Nucleus accumbens (tissue), 56 donors: ENCODE measurements around the gene GALNT17.
"Not testable (repeated sequence)": the region's sequence is repeated elsewhere in the genome, so short reads cannot be mapped to it uniquely, and the experiment has no call there.

Experiments used
- DNase-seq, 56 donors: peaks; one replicate each; lab custom pipeline; 2025; lab: John Stamatoyannopoulos, UW

Gene GALNT17

DNA sequence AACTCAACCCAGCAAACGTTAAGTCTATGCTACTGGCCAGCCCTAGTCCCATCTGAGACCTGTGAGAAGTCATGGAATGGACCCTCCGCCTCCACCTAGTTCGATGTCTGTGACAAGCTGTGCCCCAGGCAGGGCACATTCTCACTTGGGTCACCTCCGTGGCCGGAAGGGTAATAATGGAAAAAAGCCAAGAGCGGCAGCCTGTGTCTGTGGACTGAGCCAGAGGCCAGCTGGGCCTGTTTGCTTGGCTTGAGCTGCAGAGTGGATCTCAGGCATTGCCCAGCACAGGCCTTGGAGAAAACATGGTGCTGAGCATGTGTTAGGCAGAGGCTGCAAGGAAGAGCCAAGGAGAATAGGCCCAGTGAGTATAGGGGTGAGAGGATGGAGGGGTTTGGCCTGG lies 97.8 kb downstream of the GALNT17 start:
- DNase-seq = no peak

DNA sequence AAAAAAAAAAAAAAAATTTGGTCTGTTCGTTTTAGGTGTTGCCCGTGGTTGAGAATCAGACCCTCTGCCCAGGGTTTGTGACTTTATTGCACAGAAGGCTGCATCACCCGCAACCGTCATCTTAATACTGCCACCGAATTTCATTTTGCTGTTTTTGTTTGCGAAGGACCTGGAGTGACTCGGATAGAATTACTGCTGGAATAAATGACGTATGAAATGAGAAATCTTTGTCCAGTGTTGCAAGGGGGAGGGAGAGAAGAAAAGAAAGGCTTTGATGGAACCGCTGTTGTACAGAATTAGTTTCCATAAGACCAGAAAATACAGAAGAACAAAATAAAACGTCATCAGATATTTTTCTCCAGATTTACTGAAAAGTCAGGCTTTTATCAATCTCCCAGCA lies 103.3 kb downstream of the GALNT17 start:
- no peak for DNase-seq

DNA sequence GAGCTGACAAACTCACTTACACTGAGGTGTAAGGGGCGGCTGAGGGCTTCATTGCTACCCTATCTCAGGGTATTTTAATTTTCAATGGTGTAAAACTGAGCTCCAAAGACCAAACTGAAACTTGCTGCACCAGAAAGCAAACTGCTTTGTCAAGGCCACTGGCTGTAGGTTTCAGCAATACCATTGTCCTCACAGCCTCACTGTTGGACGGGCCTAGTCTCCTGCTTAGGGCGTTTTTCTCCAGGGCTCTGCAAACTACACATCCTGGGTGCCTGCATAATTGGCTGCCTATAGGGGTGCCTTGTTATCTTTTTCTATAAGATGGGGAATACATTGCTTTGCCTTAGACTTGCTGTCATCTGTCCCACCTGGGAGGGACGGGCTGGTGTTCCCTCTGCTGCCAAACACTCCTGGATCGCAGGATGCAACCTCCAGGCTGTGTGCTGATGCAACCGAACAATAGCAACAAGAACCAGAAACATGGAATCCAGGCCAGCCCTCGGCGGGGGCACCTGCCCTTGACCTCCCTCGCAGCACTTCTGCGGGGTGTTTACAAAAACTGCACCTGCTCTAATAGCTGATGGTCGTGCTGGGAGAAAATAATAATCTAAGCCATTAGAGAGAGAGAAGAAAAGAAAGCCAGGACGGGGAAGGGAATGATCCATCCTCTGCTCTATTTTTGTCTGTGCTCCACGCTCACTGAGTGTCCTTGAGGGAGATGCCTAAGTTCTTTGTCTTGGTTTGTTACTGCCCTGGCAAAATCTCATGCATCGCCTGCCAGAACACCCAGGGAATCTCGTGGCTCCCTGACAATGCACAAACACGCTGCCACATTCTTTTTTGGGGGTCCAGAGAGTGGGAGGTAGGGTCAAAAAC lies 104.5 kb downstream of the GALNT17 start:
- DNase-seq = no peak

DNA sequence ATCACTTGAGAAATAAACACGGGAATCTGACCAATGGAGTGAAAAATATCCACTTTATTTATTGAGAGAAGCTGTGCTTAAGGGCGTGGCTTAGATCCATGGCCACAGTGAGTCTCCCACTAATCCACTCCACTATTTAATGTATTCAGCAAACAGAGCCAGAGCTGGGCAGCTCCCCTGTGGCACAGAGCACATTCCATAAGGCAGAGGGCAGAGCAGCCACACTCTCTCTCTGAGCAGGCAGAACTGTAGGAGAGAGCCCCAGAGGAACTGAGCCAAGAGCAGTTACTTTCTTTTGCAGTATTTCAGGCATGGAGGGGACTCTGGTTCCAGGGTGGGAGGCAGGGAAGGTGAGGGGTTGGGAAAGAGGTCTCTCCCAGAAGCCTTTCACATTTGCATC lies 106.0 kb downstream of the GALNT17 start:
- peak in 2 of 56 donors; percentile 8 to 18 for DNase-seq

DNA sequence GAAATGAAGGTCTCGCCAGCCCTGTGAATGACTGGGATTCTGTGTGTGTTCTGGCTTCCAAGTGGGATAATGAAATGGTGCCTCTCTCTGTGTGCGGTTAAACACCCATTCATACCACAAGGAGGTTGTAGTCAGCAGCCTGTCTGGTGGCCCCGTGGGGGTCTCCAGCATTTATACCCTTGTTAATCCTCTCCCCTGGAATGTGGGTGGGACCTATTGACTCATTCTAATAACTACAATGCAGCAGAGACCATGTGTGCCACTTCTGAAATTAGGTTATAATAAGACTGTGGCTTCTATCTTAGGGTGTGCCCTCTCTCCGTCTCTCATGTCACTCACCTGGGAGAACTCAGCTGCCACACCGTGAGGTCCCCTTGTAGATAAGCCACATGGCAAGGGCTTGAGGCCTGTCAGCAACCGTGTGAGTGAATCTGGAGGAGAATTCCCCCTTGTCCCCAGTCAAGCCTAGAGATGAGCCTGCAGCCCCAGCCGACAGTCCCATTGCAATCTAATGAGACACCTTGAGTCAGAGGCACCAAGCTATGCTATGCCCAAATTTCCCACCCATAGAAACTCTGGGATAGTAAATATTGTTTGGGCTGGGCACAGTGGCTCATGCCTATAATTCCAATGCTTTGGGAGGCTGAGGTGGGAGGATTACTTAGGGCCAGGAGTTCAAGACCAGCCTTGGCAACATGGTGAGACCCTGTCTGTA lies 106.8 kb downstream of the GALNT17 start:
- DNase-seq = peak in 1 of 56 donors; percentile 13

DNA sequence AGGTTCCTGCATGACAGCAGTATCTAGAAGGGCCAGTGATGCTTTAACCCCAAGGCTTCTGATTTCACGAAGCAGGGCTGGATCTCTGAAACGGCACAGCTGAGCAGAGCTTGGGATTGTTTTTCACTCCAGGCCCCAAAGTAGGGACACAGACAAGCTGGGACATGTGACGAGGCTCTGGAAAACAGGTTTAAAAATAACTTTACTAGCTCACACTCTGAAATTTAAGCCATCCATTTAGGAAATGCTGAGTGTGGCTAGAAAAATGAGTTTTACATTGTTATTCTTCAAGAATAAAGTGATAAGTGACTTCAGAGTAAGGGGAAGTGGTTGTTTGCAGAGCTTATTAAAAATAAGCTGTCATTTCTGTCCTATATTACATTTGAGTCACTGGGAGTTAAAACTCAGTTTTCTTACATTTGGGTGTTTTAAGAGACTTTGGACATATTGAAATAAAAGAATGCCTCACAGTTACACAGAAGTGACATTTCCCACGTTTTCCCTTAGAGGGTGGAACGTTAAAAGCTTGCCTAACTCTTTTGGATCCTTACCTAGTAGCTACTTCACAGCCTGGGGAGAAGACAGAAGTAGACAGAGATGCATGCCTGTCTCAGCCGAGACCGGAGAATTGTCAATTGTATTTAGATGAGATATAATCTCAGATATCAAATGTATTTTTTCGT lies 107.8 kb downstream of the GALNT17 start:
- DNase-seq = no peak

DNA sequence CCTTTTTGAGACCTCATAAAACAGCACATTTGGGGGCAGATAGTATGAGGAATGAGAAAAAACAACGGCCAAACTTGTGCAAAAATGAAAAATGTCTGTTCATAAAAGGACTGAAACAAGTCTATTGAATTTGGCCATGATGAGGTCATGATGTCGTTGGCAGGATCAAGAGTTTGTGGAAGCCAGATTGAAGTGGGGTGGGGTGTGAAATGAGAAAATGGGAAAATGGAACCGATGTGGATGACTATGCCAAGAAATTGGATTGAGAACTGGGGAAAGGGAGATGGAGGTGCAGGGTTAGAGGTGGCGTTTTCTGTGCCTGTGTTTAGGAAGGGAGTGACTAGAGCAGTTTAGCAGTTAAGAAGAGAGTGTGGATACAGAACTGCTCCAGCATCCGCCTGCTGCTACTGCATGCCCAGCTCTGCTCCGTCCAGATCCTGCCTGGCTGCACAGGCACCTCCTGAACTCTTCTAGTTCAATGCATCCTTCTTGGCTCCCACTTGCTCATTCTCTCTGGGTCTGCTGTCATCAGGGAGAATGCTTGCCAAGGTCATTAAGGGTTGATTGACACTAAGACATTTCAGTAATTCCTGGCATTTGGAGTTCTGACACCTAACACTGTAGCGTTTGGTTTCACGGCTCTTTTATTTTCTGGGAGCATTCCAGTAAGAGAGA lies 111.9 kb downstream of the GALNT17 start:
- DNase-seq = no peak

DNA sequence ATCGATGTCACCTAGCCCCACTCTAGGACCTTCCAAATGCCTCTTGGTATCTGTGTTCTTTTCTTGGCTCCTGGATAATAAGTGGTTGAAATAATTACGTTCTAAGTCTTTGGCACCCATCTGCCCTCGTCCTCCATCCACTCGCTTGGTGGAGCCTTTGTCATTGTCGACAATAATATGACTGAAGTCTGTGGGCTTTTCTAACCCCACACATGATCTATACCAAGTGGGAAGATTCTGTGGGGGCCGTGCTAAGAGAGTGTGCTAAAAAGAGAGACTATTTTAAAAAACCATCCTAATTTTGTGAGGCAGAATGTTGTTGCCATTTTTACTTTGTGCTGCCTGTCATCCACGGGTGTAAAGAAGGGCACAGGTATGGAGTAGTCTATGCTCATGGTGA lies 113.1 kb downstream of the GALNT17 start:
- peak in 17 of 56 donors; percentile 5 to 51 (median 20) for DNase-seq

DNA sequence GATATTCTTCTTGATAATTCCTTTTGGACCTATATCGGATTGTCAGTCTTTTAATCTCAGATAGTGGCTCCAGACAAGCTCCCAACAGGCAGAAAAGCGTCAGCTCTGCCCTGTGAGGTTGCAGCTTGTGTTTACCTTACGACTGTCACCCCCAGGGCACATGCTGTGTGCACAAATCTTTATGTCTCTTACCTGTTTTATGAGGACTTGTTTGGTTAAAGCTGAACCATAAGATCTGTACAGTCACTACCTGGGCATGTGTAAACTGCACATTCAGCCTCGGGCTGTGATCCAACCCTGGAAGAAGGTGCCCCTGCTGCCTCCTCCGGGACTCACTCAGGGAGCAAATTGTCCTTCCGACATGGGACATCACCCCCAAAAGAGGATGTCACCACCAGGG lies 119.8 kb downstream of the GALNT17 start:
- DNase-seq = no peak

DNA sequence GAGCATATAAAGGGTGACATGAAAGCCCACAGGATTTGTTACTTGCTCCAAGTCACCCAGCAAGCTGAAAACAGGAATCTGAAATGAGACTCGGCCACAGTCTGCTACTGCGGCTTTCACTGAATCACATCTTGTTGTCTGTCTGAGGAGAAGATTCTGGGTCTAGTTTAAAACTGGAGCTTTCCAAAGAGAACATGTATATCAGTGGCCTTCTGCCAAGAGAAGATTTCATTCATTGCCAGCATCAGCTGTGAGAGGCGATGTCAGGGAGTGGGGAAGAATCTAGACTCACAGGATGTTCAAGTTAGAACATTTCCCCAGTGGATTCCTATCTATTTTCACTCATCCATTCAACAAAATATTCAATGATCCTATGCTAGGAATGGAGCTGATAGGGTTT lies 122.8 kb downstream of the GALNT17 start:
- no peak for DNase-seq

DNA sequence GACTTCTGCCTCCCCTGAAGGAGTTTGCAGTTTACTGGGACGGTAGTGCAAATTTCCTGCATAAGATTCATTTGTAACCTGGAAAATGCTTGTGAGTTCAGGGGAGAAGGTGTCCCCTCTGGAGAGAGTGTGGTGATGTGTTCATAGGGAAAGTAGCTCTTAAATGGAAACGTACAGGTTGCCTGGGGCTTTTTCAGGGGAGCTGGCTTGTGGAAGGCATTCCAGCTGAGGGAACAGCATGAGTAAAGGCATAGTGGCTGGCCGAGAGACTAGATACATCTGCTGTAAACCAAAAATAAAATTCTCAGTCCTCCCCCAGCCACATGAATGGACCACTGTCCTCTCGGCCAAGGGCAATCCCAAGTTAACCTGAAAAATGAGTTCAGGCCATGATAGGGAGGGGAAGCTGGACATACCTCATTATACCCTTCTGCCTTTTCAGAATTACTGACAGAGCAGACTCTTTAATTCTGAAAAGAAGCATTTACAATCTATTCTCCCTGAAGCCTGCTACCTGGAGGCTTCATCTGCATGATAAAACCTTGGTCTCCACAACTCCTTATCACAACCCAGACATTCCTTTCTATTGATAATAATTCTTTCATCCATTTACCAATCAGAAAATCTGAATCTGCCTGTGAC lies 123.7 kb downstream of the GALNT17 start:
- DNase-seq = no peak

- DNase-seq = no peak
Measured at GRCh38 chr7:71261066-71261465, 129.1 kb downstream of the GALNT17 start.

GRCh38 chr7:71262834-71263233 lies 130.9 kb downstream of the GALNT17 start:
- DNase-seq = not testable (repeated sequence)

DNA sequence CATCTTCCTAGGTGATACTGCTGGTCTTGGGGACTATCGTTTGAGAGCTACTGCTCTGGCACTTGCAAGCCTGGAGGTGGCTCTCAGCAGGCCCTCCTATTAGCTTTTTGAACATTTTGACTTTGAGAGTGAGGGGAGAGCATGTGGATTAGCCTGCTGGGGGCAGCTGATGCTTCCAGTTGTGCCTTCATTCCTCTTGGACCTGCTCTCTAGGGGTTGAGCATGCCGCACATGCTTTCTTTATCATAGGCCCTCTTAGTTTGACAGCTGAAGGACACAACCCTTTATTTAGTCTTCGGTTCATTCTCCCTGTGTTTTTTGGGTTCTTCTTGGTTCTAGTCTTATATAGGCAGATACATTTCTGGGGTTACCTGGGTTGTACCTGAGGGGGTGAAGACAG lies 132.1 kb downstream of the GALNT17 start:
- no peak for DNase-seq

GRCh38 chr7:71266912-71267311 lies 135.0 kb downstream of the GALNT17 start:
- peak in 7 of 56 donors; percentile 6 to 27 (median 9) for DNase-seq

DNA sequence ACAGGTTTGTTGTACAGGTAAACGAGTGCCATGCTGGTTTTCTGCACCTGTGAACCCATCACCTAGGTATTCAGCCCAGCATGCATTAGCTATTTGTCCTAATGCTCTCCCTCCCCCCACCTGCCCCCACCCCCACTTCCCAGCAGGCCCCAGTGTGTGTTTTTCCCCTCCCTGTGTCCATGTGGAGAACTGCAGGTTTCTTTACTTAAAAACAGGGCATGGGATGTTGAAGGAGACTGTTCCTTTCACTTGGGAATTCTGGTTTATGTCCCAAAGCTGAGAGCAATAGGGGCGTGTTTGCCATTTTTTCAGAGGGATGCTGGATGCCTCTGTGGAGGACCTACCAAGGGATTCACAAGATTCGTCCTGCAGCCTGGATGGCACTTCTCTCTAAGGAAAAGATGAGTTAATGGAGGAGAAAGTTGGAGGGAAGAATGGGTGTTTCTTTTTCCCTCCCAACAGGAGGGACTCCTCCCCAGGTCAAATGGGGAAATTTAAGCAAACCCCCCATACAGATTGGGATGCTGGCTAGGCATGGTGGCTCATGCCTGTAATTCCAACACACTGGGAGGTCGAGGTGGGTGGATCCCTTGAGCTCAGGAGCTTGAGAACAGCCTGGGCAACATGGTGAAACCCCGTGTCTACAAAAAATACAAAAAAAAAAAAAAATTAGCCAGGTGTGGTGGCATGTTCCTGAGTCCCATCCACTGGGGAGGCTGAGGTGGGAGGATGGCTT lies 136.0 kb downstream of the GALNT17 start:
- DNase-seq = no peak

DNA sequence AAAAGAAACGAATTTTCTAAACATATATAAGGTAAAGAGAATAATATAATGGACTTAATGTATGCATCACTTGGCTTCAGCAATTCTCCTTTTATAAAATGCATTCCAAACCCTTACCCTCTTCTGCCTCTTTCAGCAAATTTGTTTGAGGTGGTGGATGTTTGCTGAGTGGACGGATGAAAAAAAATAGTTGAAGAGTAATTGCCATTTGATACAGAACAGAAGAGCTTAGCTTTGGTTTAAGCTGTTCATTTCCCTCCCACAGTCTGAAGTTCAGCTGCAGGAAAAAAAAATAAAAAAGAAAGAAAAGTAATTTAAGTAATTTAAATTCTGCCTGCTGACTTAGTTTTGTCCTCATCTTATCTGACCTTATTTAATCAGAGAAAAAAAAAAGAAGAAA lies 138.6 kb downstream of the GALNT17 start:
- DNase-seq = no peak

DNA sequence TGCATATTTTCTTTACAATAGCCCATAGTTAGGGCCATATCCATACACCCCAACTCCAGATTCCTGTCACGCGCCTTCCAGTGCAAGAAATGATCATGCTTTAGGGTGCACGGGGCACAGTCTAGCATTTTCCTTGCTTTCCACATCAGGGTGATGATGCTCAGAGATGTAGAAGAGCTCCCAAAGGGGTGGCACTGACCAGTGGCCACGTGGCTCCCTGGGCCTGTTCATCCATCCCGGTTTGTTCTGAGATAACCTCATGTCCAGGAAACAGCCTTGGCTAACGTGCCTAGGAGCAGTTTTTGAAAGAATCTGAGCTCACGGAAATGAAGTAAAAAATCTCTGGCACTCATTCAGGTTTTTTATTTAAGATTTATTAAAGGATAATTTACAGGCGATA lies 139.3 kb downstream of the GALNT17 start:
- no peak for DNase-seq
